ENCODE measurements around the gene CFAP210. TPM values are rescaled to one million over a fixed set of nuclear protein-coding genes. Genes with fewer than 3 reads are reported as not detected.

CFAP210 gene
- total and polyA plus RNA-seq, 10 of the 15 experiments (the other 5 are each of a cell fraction or from before 2014, with no cell fraction given) = not detected

DNA sequence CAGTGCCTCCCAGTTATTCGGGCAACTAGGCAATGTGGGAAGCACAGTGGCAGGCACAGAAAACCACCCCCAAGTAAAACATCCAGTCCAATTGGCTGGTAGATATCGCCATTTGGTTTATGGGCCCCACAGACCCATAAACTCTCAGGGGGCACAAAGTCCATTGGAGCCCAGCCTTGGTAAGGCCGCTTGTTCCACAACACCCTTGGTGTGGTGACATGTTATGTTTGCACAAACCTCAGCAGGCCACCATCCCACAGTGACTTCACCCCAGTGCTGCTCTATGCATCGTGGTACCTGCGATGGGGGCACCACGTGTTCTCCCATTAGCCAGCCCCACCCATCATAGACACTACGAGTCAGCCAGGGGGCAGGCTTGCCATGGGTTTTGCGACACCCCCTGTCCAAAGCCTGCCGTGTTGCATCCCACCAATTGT, 18.6 kb upstream of the CFAP210 start:
- intact Hi-C loops (cut with micrococcal nuclease; ENCODE audit: unreplicated experiment) = no loop called here
- Histone ChIP-seq H3K9ac (ENCODE audit: control insufficient read depth, insufficient read depth, low read length) (no peak overlapping the region), H3K4me3 (no peak overlapping the region), H3K27ac (ENCODE audit: control insufficient read depth, insufficient read depth) (no peak overlapping the region), H3K79me2 (ENCODE audit: control insufficient read depth, insufficient read depth, low read length) (no peaks in the 10 kb centered on the region), H2AFZ (ENCODE audit: control insufficient read depth, low read depth, low read length) (no peak overlapping the region), H3K4me2 (ENCODE audit: control insufficient read depth, insufficient read depth) (no peak overlapping the region), H4K20me1 (ENCODE audit: control insufficient read depth, insufficient read depth) (no peaks in the 10 kb centered on the region), H3K27me3 (replicated peaks in 1 of 2; ENCODE audit: control insufficient read depth in 2 of 2, insufficient read depth in 2 of 2, low read length in 1 of 2) (no peaks in the 10 kb centered on the region), H3K4me1 (ENCODE audit: control insufficient read depth, insufficient read depth, low read length) (no peaks in the 10 kb centered on the region), H3K9me3 (replicated peaks; ENCODE audit: control insufficient read depth, insufficient read depth, low read length) (no peaks in the 10 kb centered on the region), H3K36me3 (ENCODE audit: control insufficient read depth in 2 of 2, insufficient read depth in 2 of 2, low read length in 1 of 2) (no peaks in the 10 kb centered on the region)
- no peak for TF ChIP-seq ZBTB33 (IDR thresholded peaks at IDR 0.05)
- TF ChIP-seq, protein P1, sequence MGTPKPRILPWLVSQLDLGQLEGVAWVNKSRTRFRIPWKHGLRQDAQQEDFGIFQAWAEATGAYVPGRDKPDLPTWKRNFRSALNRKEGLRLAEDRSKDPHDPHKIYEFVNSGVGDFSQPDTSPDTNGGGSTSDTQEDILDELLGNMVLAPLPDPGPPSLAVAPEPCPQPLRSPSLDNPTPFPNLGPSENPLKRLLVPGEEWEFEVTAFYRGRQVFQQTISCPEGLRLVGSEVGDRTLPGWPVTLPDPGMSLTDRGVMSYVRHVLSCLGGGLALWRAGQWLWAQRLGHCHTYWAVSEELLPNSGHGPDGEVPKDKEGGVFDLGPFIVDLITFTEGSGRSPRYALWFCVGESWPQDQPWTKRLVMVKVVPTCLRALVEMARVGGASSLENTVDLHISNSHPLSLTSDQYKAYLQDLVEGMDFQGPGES (IDR thresholded peaks at IDR 0.05) = no peak
- TF ChIP-seq NFYA (IDR thresholded peaks at IDR 0.05; ENCODE audit: borderline replicate concordance, low read depth, low read length) = no peak
- TF ChIP-seq CHD2 (IDR thresholded peaks at IDR 0.05; ENCODE audit: borderline replicate concordance, low read depth, low read length) = no peak
- TF ChIP-seq CEBPZ (IDR thresholded peaks at IDR 0.05; ENCODE audit: low read depth, low read length) = no peak
- TF ChIP-seq JUNB (IDR thresholded peaks at IDR 0.05) = no peak
- no peak for TF ChIP-seq SMAD5 (IDR thresholded peaks at IDR 0.05; ENCODE audit: low read depth)
- no peak for TF ChIP-seq YY1 (IDR thresholded peaks at IDR 0.05; ENCODE audit: low read depth, low read length)
- TF ChIP-seq ZNF24 (IDR thresholded peaks at IDR 0.05) = no peak
- ATAC-seq (no peak), DNase-seq (ENCODE audit: low read depth, low spot score) (no peak), FAIRE-seq (no peak)
- SMC1A ChIA-PET (ENCODE audit: uncharacterized antibody, unreplicated experiment) = no interaction called here
- CTCF ChIA-PET = no interaction called here
- POLR2A ChIA-PET = no interaction called here
- RAD21 ChIA-PET (ENCODE audit: unreplicated experiment) = no interaction called here
- 97% methylated on average over 9 of the region's 9 CpGs for WGBS (ENCODE audit: insufficient coverage, insufficient replicate concordance, low lambda C conversion rate, missing lambda C conversion rate)
- BruUV-seq (replicated peaks) = no TSS peak
- in situ Hi-C loops (cut with MboI) = no loop called here

Data from GM12878 (cell line).